Effector memory CD8-positive, alpha-beta T cell (primary cell): Measurements from ENCODE around the gene CDH24.

Source experiments
- ATAC-seq: fragments of 150-1000 bp; cut with Tn5 transposase; replicated peaks from 2 replicates; pipeline ENCODE4 v1.10.0; 2021; ENCODE audit warnings: mild to moderate bottlenecking, moderate library complexity
- DNase-seq, 3 experiments: peaks; one replicate each; pipeline ENCODE4 v3.0.0; 2021
- H3K27ac Mint-ChIP-seq, 2 donors: one replicate each; pipeline ENCODE4 v1.8.0; 2022; ENCODE audit warnings: mild to moderate bottlenecking in 2 of 2, mixed read lengths in 2 of 2, moderate library complexity in 2 of 2
- H3K27me3 Mint-ChIP-seq, 2 donors: one replicate each; pipeline ENCODE4 v1.8.0; 2022; ENCODE audit warnings: mixed read lengths in 2 of 2
- H3K36me3 Mint-ChIP-seq: one replicate; pipeline ENCODE4 v1.8.0; 2022; ENCODE audit warnings: mild to moderate bottlenecking, moderate library complexity, mixed read lengths; ENCODE audit not compliant: insufficient read depth
- H3K4me1 Mint-ChIP-seq, 2 donors: one replicate each; pipeline ENCODE4 v1.8.0; 2022; ENCODE audit warnings: low read depth in 2 of 2, mixed read lengths in 2 of 2
- H3K4me3 Mint-ChIP-seq, 2 donors: one replicate each; pipeline ENCODE4 v1.8.0; 2022; ENCODE audit warnings: mild to moderate bottlenecking in 2 of 2, mixed read lengths in 2 of 2, moderate library complexity in 2 of 2
- H3K9me3 Mint-ChIP-seq, 2 donors: one replicate each; pipeline ENCODE4 v1.8.0; 2022; ENCODE audit warnings: mixed read lengths in 2 of 2

Gene CDH24

GRCh38 chr14:23052182-23052623, 5.1 kb downstream of the CDH24 start:
- no peaks in the 10 kb centered on the region for H3K27me3 Mint-ChIP-seq
- peaks cover 11 to 19% of the 10 kb centered on the region in 2 donors for H3K4me1 Mint-ChIP-seq
- ATAC-seq (no peak), DNase-seq (no peak)
- no peak overlapping the region for H3K27ac Mint-ChIP-seq
- peaks cover 2% of the 10 kb centered on the region for H3K36me3 Mint-ChIP-seq
- no peak overlapping the region for H3K4me3 Mint-ChIP-seq
- no peaks in the 10 kb centered on the region for H3K9me3 Mint-ChIP-seq

- peaks cover 5 to 12% of the 10 kb centered on the region in 2 donors for H3K4me1 Mint-ChIP-seq
- DNase-seq = no peak
- no peaks in the 10 kb centered on the region for H3K27me3 Mint-ChIP-seq
- H3K27ac Mint-ChIP-seq = no peak overlapping the region
- ATAC-seq = no peak
- H3K4me3 Mint-ChIP-seq = no peak overlapping the region
- H3K9me3 Mint-ChIP-seq = no peaks in the 10 kb centered on the region
- H3K36me3 Mint-ChIP-seq = no peaks in the 10 kb centered on the region
Observed at GRCh38 chr14:23051141-23052057, 5.9 kb downstream of the CDH24 start.

- ATAC-seq (no peak), DNase-seq (no peak)
- H3K9me3 Mint-ChIP-seq = no peaks in the 10 kb centered on the region
- no peaks in the 10 kb centered on the region for H3K4me1 Mint-ChIP-seq
- no peaks in the 10 kb centered on the region for H3K36me3 Mint-ChIP-seq
- H3K27ac Mint-ChIP-seq = no peak overlapping the region
- H3K27me3 Mint-ChIP-seq = peaks cover 0 to 8% of the 10 kb centered on the region in 2 donors
- no peak overlapping the region for H3K4me3 Mint-ChIP-seq
Observed at GRCh38 chr14:23049011-23049410, 8.3 kb downstream of the CDH24 start.

GRCh38 chr14:23047751-23048693, 9.3 kb downstream of the CDH24 start:
- no peaks in the 10 kb centered on the region for H3K9me3 Mint-ChIP-seq
- ATAC-seq (no peak), DNase-seq (no peak)
- H3K27ac Mint-ChIP-seq = no peak overlapping the region
- no peaks in the 10 kb centered on the region for H3K4me1 Mint-ChIP-seq
- no peak overlapping the region for H3K4me3 Mint-ChIP-seq
- H3K27me3 Mint-ChIP-seq = peaks cover 0 to 11% of the 10 kb centered on the region in 2 donors
- no peaks in the 10 kb centered on the region for H3K36me3 Mint-ChIP-seq

GRCh38 chr14:23047034-23047634, 10.2 kb downstream of the CDH24 start:
- DNase-seq (no peak), ATAC-seq (no peak)
- Mint-ChIP-seq H3K36me3 (peaks cover 4% of the 10 kb centered on the region), H3K27me3 (peaks cover 0 to 18% of the 10 kb centered on the region in 2 donors), H3K27ac (no peak overlapping the region), H3K4me3 (no peak overlapping the region), H3K4me1 (no peaks in the 10 kb centered on the region), H3K9me3 (no peaks in the 10 kb centered on the region)

- Mint-ChIP-seq H3K27me3 (peaks cover 0 to 18% of the 10 kb centered on the region in 2 donors), H3K4me1 (no peaks in the 10 kb centered on the region), H3K27ac (no peak overlapping the region), H3K36me3 (peaks cover 5% of the 10 kb centered on the region), H3K4me3 (no peak overlapping the region), H3K9me3 (no peaks in the 10 kb centered on the region)
- DNase-seq (no peak), ATAC-seq (no peak)
Observed at GRCh38 chr14:23045419-23046357, 11.6 kb downstream of the CDH24 start.

- Mint-ChIP-seq H3K27me3 (peaks cover 0 to 18% of the 10 kb centered on the region in 2 donors), H3K4me1 (no peaks in the 10 kb centered on the region), H3K36me3 (peaks cover 5% of the 10 kb centered on the region), H3K27ac (no peak overlapping the region), H3K4me3 (no peak overlapping the region), H3K9me3 (no peaks in the 10 kb centered on the region)
- DNase-seq (no peak), ATAC-seq (no peak)
Observed at GRCh38 chr14:23044840-23045239, 12.5 kb downstream of the CDH24 start.

GRCh38 chr14:23043754-23044153, 13.6 kb downstream of the CDH24 start:
- DNase-seq (no peak), ATAC-seq (no peak)
- peaks cover 0 to 18% of the 10 kb centered on the region in 2 donors for H3K27me3 Mint-ChIP-seq
- H3K9me3 Mint-ChIP-seq = no peaks in the 10 kb centered on the region
- H3K4me1 Mint-ChIP-seq = no peaks in the 10 kb centered on the region
- no peak overlapping the region for H3K27ac Mint-ChIP-seq
- no peak overlapping the region for H3K4me3 Mint-ChIP-seq
- peaks cover 5% of the 10 kb centered on the region for H3K36me3 Mint-ChIP-seq

- peaks cover 5% of the 10 kb centered on the region for H3K36me3 Mint-ChIP-seq
- H3K27ac Mint-ChIP-seq = peak overlapping the region in 1 of 2 donors; percentile 67
- no peaks in the 10 kb centered on the region for H3K9me3 Mint-ChIP-seq
- H3K4me3 Mint-ChIP-seq = no peak overlapping the region
- H3K4me1 Mint-ChIP-seq = no peaks in the 10 kb centered on the region
- DNase-seq = no peak
- no peak for ATAC-seq
- H3K27me3 Mint-ChIP-seq = peaks cover 0 to 18% of the 10 kb centered on the region in 2 donors
Observed at GRCh38 chr14:23043145-23043544, 14.2 kb downstream of the CDH24 start.

- peak within 1 kb of the TSS in 1 of 2 donors; percentile 67 for H3K27ac Mint-ChIP-seq
- peaks cover 0 to 18% of the 10 kb centered on the region in 2 donors for H3K27me3 Mint-ChIP-seq
- DNase-seq = no peak
- H3K4me3 Mint-ChIP-seq = no peak within 1 kb of the TSS
- no peaks in the 10 kb centered on the region for H3K9me3 Mint-ChIP-seq
- peaks cover 5% of the 10 kb centered on the region for H3K36me3 Mint-ChIP-seq
- ATAC-seq = no peak
- H3K4me1 Mint-ChIP-seq = no peaks in the 10 kb centered on the region
Observed at GRCh38 chr14:23042162-23042965, 15.0 kb downstream of the CDH24 start, which contains the start of gene PSMB11. Gene PSMB11 (plus strand): TSS chr14:23042212. CDS start chr14:23042226, 14 bp downstream.

- ATAC-seq = no peak
- Mint-ChIP-seq H3K27ac (no peak overlapping the region), H3K4me3 (no peak overlapping the region), H3K9me3 (no peaks in the 10 kb centered on the region), H3K27me3 (peaks cover 0 to 18% of the 10 kb centered on the region in 2 donors), H3K36me3 (peaks cover 5% of the 10 kb centered on the region), H3K4me1 (no peaks in the 10 kb centered on the region)
- DNase-seq = no peak
Observed at GRCh38 chr14:23041729-23042128, 15.6 kb downstream of the CDH24 start.

- Mint-ChIP-seq H3K36me3 (peaks cover 5% of the 10 kb centered on the region), H3K9me3 (no peaks in the 10 kb centered on the region), H3K27ac (no peak overlapping the region), H3K4me3 (no peak overlapping the region), H3K4me1 (peaks cover 0 to 2% of the 10 kb centered on the region in 2 donors), H3K27me3 (peaks cover 0 to 18% of the 10 kb centered on the region in 2 donors)
- no peak for ATAC-seq
- DNase-seq = no peak
Observed at GRCh38 chr14:23040100-23040499, 17.2 kb downstream of the CDH24 start.
